T-helper 2 cell treated with Interferon-gamma antibody and Interleukin-4, amounts not matched to agents 5 μg/mL and 100 μg/mL, for 36 hours (primary cell): ENCODE data around the gene MAPK4.
"Not testable (repeated sequence)": the region's sequence is repeated elsewhere in the genome, so short reads cannot be mapped to it uniquely, and the experiment has no call there.

Experiments used
- DNase-seq: peaks from one replicate; pipeline ENCODE4 v3.0.0; 2021; ENCODE audit warnings: low spot score
- H3K27ac Mint-ChIP-seq: one replicate; pipeline ENCODE4 v1.8.0; 2021; ENCODE audit warnings: mild to moderate bottlenecking, mixed read lengths
- H3K27me3 Mint-ChIP-seq: one replicate; pipeline ENCODE4 v1.8.0; 2021; ENCODE audit warnings: low read depth, mixed read lengths
- H3K36me3 Mint-ChIP-seq: one replicate; pipeline ENCODE4 v1.8.0; 2021; ENCODE audit warnings: low read depth, mixed read lengths
- H3K4me1 Mint-ChIP-seq: one replicate; pipeline ENCODE4 v1.8.0; 2021; ENCODE audit warnings: low read depth, mixed read lengths
- H3K4me3 Mint-ChIP-seq: one replicate; pipeline ENCODE4 v1.8.0; 2022; ENCODE audit warnings: mild to moderate bottlenecking, moderate library complexity, mixed read lengths
- H3K9me3 Mint-ChIP-seq: one replicate; pipeline ENCODE4 v1.8.0; 2021; ENCODE audit warnings: mixed read lengths

The MAPK4 gene

GRCh38 chr18:50707297-50707696 lies 147.4 kb downstream of the MAPK4 start:
- not testable (repeated sequence) for H3K36me3 Mint-ChIP-seq, H3K4me3 Mint-ChIP-seq, H3K27ac Mint-ChIP-seq, DNase-seq, H3K4me1 Mint-ChIP-seq, H3K27me3 Mint-ChIP-seq, H3K9me3 Mint-ChIP-seq

GRCh38 chr18:50707855-50708469 lies 148.1 kb downstream of the MAPK4 start:
- Mint-ChIP-seq H3K4me1 (no peaks in the 10 kb centered on the region), H3K9me3 (no peaks in the 10 kb centered on the region), H3K36me3 (no peaks in the 10 kb centered on the region), H3K4me3 (no peak overlapping the region), H3K27ac (no peak overlapping the region), H3K27me3 (no peaks in the 10 kb centered on the region)
- no peak for DNase-seq

- no peak overlapping the region for H3K27ac Mint-ChIP-seq
- DNase-seq, result no peak
- no peaks in the 10 kb centered on the region for H3K4me1 Mint-ChIP-seq
- H3K4me3 Mint-ChIP-seq, result no peak overlapping the region
- H3K36me3 Mint-ChIP-seq, result no peaks in the 10 kb centered on the region
- H3K9me3 Mint-ChIP-seq, result no peaks in the 10 kb centered on the region
- H3K27me3 Mint-ChIP-seq, result no peaks in the 10 kb centered on the region
These were observed 149.3 kb downstream of the MAPK4 start for GRCh38 chr18:50709193-50709592.

- Mint-ChIP-seq H3K4me3 (no peak overlapping the region), H3K27me3 (no peaks in the 10 kb centered on the region), H3K4me1 (no peaks in the 10 kb centered on the region), H3K9me3 (no peaks in the 10 kb centered on the region), H3K36me3 (no peaks in the 10 kb centered on the region), H3K27ac (no peak overlapping the region)
- no peak for DNase-seq
These were observed 151.5 kb downstream of the MAPK4 start for GRCh38 chr18:50711386-50711785.

GRCh38 chr18:50715919-50716318 lies 156.0 kb downstream of the MAPK4 start:
- no peak for DNase-seq
- H3K36me3 Mint-ChIP-seq, result no peaks in the 10 kb centered on the region
- H3K4me3 Mint-ChIP-seq, result no peak overlapping the region
- H3K9me3 Mint-ChIP-seq, result no peaks in the 10 kb centered on the region
- H3K27me3 Mint-ChIP-seq, result no peaks in the 10 kb centered on the region
- no peak overlapping the region for H3K27ac Mint-ChIP-seq
- H3K4me1 Mint-ChIP-seq, result no peaks in the 10 kb centered on the region

GRCh38 chr18:50716902-50717301 lies 157.0 kb downstream of the MAPK4 start:
- no peaks in the 10 kb centered on the region for H3K36me3 Mint-ChIP-seq
- H3K9me3 Mint-ChIP-seq, result no peaks in the 10 kb centered on the region
- H3K4me1 Mint-ChIP-seq, result no peaks in the 10 kb centered on the region
- no peak for DNase-seq
- H3K27me3 Mint-ChIP-seq, result no peaks in the 10 kb centered on the region
- no peak overlapping the region for H3K4me3 Mint-ChIP-seq
- no peak overlapping the region for H3K27ac Mint-ChIP-seq

- Mint-ChIP-seq H3K36me3 (no peaks in the 10 kb centered on the region), H3K4me3 (no peak overlapping the region), H3K27me3 (no peaks in the 10 kb centered on the region), H3K4me1 (no peaks in the 10 kb centered on the region), H3K9me3 (no peaks in the 10 kb centered on the region), H3K27ac (no peak overlapping the region)
- DNase-seq, result no peak
These were observed 157.7 kb downstream of the MAPK4 start for GRCh38 chr18:50717563-50717962.

- no peak for DNase-seq
- H3K4me3 Mint-ChIP-seq, result no peak overlapping the region
- H3K27ac Mint-ChIP-seq, result no peak overlapping the region
- no peaks in the 10 kb centered on the region for H3K27me3 Mint-ChIP-seq
- H3K36me3 Mint-ChIP-seq, result no peaks in the 10 kb centered on the region
- H3K4me1 Mint-ChIP-seq, result no peaks in the 10 kb centered on the region
- no peaks in the 10 kb centered on the region for H3K9me3 Mint-ChIP-seq
These were observed 159.8 kb downstream of the MAPK4 start for GRCh38 chr18:50719471-50720324.

GRCh38 chr18:50720325-50720674 lies 160.4 kb downstream of the MAPK4 start:
- no peak overlapping the region for H3K27ac Mint-ChIP-seq
- H3K4me1 Mint-ChIP-seq, result no peaks in the 10 kb centered on the region
- no peaks in the 10 kb centered on the region for H3K27me3 Mint-ChIP-seq
- H3K4me3 Mint-ChIP-seq, result no peak overlapping the region
- H3K36me3 Mint-ChIP-seq, result no peaks in the 10 kb centered on the region
- H3K9me3 Mint-ChIP-seq, result no peaks in the 10 kb centered on the region
- DNase-seq, result no peak

- H3K4me3 Mint-ChIP-seq, result no peak overlapping the region
- no peaks in the 10 kb centered on the region for H3K4me1 Mint-ChIP-seq
- no peak for DNase-seq
- no peaks in the 10 kb centered on the region for H3K27me3 Mint-ChIP-seq
- no peak overlapping the region for H3K27ac Mint-ChIP-seq
- H3K36me3 Mint-ChIP-seq, result no peaks in the 10 kb centered on the region
- H3K9me3 Mint-ChIP-seq, result no peaks in the 10 kb centered on the region
These were observed 161.1 kb downstream of the MAPK4 start for GRCh38 chr18:50721006-50721405.

GRCh38 chr18:50721451-50722120 lies 161.7 kb downstream of the MAPK4 start:
- Mint-ChIP-seq H3K27ac (no peak overlapping the region), H3K27me3 (no peaks in the 10 kb centered on the region), H3K4me1 (no peaks in the 10 kb centered on the region), H3K4me3 (no peak overlapping the region), H3K9me3 (no peaks in the 10 kb centered on the region), H3K36me3 (no peaks in the 10 kb centered on the region)
- DNase-seq, result no peak

GRCh38 chr18:50722311-50722710 lies 162.4 kb downstream of the MAPK4 start:
- Mint-ChIP-seq H3K27ac (no peak overlapping the region), H3K4me1 (no peaks in the 10 kb centered on the region), H3K4me3 (no peak overlapping the region), H3K27me3 (no peaks in the 10 kb centered on the region), H3K9me3 (no peaks in the 10 kb centered on the region), H3K36me3 (no peaks in the 10 kb centered on the region)
- no peak for DNase-seq

- DNase-seq, result no peak
- Mint-ChIP-seq H3K27ac (no peak overlapping the region), H3K4me3 (no peak overlapping the region), H3K36me3 (no peaks in the 10 kb centered on the region), H3K9me3 (no peaks in the 10 kb centered on the region), H3K27me3 (no peaks in the 10 kb centered on the region), H3K4me1 (no peaks in the 10 kb centered on the region)
These were observed 164.9 kb downstream of the MAPK4 start for GRCh38 chr18:50724751-50725151.

GRCh38 chr18:50726960-50727589 lies 167.2 kb downstream of the MAPK4 start:
- Mint-ChIP-seq H3K36me3 (no peaks in the 10 kb centered on the region), H3K4me3 (no peak overlapping the region), H3K27me3 (no peaks in the 10 kb centered on the region), H3K4me1 (no peaks in the 10 kb centered on the region), H3K27ac (no peak overlapping the region), H3K9me3 (no peaks in the 10 kb centered on the region)
- no peak for DNase-seq
